GM18517 (cell line): ENCODE measurements around the gene GTF3C1.

Experiments
- ATAC-seq: cut with Tn5 transposase; IDR thresholded peaks from one replicate; pipeline ENCODE4 v1.9.1; 2021; ENCODE audit warnings: mild to moderate bottlenecking, moderate library complexity; ENCODE audit not compliant: unreplicated experiment

Gene GTF3C1

GRCh38 chr16:27564224-27564623 lies 14.5 kb upstream of the GTF3C1 start:
- ATAC-seq = no peak

- ATAC-seq = no peak
Observed at GRCh38 chr16:27561216-27561615, 11.5 kb upstream of the GTF3C1 start.

- ATAC-seq = no peak
Observed at GRCh38 chr16:27558932-27559331, 9.2 kb upstream of the GTF3C1 start.

GRCh38 chr16:27558434-27558833 lies 8.7 kb upstream of the GTF3C1 start:
- ATAC-seq = no peak

GRCh38 chr16:27556471-27556870 lies 6.8 kb upstream of the GTF3C1 start:
- ATAC-seq = no peak

- ATAC-seq = no peak
Observed at GRCh38 chr16:27551036-27551435, 1.3 kb upstream of the GTF3C1 start.

GRCh38 chr16:27550582-27550920 lies 838 bp upstream of the GTF3C1 start:
- no peak for ATAC-seq

GRCh38 chr16:27549464-27549745 lies 308 bp downstream of the GTF3C1 start:
- ATAC-seq = peak; percentile 17

- no peak for ATAC-seq
Observed at GRCh38 chr16:27547851-27548250, 1.9 kb downstream of the GTF3C1 start.

- ATAC-seq = no peak
Observed at GRCh38 chr16:27547134-27547533, 2.6 kb downstream of the GTF3C1 start.

GRCh38 chr16:27544671-27545070 lies 5.0 kb downstream of the GTF3C1 start:
- ATAC-seq = no peak

- ATAC-seq = no peak
Observed at GRCh38 chr16:27543801-27544200, 5.9 kb downstream of the GTF3C1 start.

- ATAC-seq = no peak
Observed at GRCh38 chr16:27539636-27540035, 10.1 kb downstream of the GTF3C1 start.

- ATAC-seq = no peak
Observed at GRCh38 chr16:27539120-27539519, 10.6 kb downstream of the GTF3C1 start.

GRCh38 chr16:27538528-27538927 lies 11.2 kb downstream of the GTF3C1 start:
- ATAC-seq = no peak

GRCh38 chr16:27534256-27534655 lies 15.5 kb downstream of the GTF3C1 start:
- ATAC-seq = no peak

- ATAC-seq = no peak
Observed at GRCh38 chr16:27531826-27532800, 17.6 kb downstream of the GTF3C1 start.

GRCh38 chr16:27531186-27531585 lies 18.5 kb downstream of the GTF3C1 start:
- no peak for ATAC-seq

- ATAC-seq = no peak
Observed at GRCh38 chr16:27529962-27530361, 19.8 kb downstream of the GTF3C1 start.

- no peak for ATAC-seq
Observed at GRCh38 chr16:27528294-27528693, 21.4 kb downstream of the GTF3C1 start.

- no peak for ATAC-seq
Observed at GRCh38 chr16:27526180-27526579, 23.5 kb downstream of the GTF3C1 start.

- no peak for ATAC-seq
Observed at GRCh38 chr16:27522173-27522707, 27.5 kb downstream of the GTF3C1 start.
